HG03060 (cell line): Measurements from ENCODE around the gene UNC13B.
"Not testable (repeated sequence)": the region's sequence is repeated elsewhere in the genome, so short reads cannot be mapped to it uniquely, and the experiment has no call there.

Source experiments
- ATAC-seq: cut with Tn5 transposase; IDR thresholded peaks from one replicate; pipeline ENCODE4 v1.9.1; 2021; ENCODE audit warnings: low read depth, moderate number of reproducible peaks; ENCODE audit not compliant: unreplicated experiment

Gene UNC13B

DNA sequence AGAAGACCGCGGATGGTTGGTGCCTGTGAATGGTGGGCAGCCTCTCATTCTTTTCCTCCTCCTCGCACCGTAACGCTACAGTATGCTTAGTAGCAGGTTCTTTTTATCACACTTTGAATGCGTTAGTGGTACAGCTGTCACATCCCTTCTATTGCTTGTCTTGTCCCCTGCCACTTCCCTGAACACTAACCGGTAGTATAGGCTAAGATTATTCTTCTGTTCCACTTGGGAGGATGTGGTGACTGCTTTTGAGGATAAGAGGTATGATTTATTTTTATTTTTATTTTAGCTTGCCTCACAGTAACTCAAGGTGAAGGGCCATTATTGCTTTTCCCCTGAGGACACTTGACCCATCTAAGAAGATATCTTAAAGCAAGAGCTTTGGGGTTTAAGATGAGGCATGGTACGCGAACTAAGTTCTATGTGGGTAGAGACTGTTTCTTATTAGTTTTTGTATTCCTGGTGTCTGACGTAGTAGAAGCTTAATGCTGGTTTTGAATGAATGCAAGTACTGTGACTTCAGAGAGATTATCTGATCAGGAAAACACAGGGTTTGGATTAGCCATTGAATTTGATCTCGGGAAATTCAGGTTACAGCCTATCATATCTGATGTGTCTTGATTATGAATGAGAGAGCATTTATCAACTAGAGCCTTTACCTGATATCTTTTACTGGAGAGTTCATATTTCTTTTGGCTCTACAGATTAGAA is 951 bp downstream of the UNC13B start:
- ATAC-seq: no peak

GRCh38 chr9:35163413-35163812 is 1.6 kb downstream of the UNC13B start:
- ATAC-seq: no peak

- ATAC-seq: no peak
Observed at GRCh38 chr9:35164711-35165110, 2.9 kb downstream of the UNC13B start.

DNA sequence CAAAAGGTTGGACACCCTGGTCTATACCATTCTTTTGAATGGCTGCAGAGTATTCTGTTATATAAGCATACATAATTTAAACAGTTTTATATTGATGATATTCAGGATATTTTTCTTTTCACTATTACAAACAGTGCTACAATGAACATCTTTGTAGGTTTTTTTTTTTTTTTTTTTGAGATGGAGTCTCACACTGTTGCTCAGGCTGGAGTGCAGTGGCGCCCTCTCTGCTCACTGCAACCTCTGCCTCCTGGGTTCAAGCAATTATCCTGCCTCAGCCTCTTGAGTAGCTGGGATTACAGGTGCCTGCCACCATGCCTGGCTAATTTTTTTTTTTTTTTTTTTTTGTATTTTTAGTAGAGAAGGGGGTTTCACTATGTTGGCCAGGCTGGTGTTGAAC is 5.6 kb downstream of the UNC13B start:
- not testable (repeated sequence) for ATAC-seq

- no peak for ATAC-seq
Observed at GRCh38 chr9:35168963-35169362, 7.2 kb downstream of the UNC13B start.

GRCh38 chr9:35172878-35173277 is 11.1 kb downstream of the UNC13B start:
- ATAC-seq: no peak

GRCh38 chr9:35177520-35177919 is 15.7 kb downstream of the UNC13B start:
- ATAC-seq: no peak

GRCh38 chr9:35179347-35180280 is 17.8 kb downstream of the UNC13B start:
- ATAC-seq: no peak

GRCh38 chr9:35180801-35181200 is 19.0 kb downstream of the UNC13B start:
- ATAC-seq: no peak

- not testable (repeated sequence) for ATAC-seq
Observed at GRCh38 chr9:35182401-35182800, 20.6 kb downstream of the UNC13B start.

DNA sequence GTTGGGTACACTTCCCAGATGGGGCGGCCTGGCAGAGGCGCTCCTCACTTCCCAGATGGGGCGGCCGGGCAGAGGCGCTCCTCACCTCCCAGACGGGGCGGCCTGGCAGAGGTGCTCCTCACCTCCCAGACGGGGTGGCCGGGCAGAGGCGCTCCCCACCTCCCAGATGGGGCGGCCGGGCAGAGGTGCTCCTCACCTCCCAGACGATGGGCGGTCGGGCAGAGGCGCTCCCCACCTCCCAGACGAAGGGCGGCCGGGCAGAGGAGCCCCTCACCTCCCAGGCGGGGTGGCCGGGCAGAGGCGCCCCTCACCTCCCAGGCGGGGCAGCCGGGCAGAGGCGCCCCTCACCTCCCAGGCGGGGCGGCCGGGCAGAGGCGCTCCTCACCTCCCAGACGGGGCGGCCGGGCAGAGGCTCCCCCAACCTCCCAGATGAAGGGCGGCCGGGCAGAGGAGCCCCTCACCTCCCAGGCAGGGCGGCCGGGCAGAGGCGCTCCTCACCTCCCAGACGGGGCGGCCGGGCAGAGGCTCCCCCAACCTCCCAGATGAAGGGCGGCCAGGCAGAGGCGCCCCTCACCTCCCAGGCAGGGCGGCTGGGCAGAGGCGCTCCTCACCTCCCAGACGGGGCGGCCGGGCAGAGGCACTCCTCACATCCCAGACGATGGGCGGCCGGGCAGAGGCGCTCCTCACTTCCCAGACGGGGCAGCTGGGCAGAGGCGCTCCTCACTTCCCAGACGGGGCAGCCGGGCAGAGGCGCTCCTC is 21.4 kb downstream of the UNC13B start:
- ATAC-seq: not testable (repeated sequence)

- not testable (repeated sequence) for ATAC-seq
Observed at GRCh38 chr9:35183755-35184480, 22.1 kb downstream of the UNC13B start.

GRCh38 chr9:35186524-35186923 is 24.7 kb downstream of the UNC13B start:
- no peak for ATAC-seq

GRCh38 chr9:35190203-35190602 is 28.4 kb downstream of the UNC13B start:
- ATAC-seq: no peak

- ATAC-seq: no peak
Observed at GRCh38 chr9:35191105-35191504, 29.3 kb downstream of the UNC13B start.

DNA sequence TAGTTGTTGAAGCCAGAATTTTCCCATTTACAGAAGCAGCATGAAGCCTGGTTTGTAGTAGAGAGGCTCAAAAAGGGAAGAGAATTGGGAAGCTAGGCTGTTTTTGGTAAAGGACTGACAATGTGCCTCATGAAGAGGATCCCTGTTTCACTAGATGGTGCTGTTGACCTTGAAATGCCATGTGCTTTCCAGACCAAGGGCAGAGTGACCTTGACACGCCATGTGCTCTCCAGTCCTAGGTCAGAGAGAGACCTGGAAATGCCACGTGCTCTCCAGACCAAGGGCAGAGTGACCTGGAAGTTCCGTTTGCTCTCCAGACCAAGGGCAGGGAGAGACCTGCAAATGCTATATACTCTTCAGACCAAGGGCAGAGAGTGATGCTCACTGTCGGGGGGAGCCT is 32.0 kb downstream of the UNC13B start:
- ATAC-seq: no peak

DNA sequence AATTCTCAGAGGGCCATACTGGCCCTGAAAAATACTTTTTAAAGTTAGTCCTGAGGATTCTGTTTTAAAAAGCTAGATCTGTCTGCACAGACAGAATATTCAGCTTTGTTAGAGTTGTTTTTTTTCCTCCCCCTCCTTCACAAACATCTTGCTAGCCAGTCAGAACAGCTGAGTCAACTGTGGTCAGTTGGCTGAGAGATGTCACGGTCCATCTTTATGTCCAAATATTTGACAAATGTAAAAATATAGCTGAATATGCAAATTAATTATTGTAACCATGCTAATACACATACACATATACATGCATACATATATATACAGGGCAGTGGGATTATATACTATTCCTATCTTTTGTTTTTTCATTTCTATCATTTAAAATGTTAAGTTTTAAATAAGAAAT is 33.9 kb downstream of the UNC13B start:
- ATAC-seq: no peak

DNA sequence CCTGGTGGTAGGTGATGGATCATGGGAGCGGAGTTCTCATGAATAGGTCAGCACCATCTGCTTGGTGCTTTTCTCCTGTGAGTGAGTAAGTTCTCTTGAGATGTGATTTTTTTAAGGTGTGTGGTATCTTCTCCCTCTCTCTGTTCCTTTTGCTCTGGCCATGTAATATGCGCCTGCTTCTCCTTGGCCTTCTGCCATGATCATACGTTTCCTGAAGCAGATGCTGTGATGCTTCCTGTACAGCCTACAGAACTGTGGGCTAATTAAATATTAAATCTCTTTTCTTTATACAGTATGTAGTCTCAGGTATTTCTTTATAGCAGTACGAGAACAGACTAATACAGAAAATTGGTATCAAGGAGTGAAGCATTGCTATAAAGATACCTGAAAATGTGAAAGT is 36.4 kb downstream of the UNC13B start:
- ATAC-seq: no peak

- no peak for ATAC-seq
Observed at GRCh38 chr9:35203528-35203927, 41.7 kb downstream of the UNC13B start.

DNA sequence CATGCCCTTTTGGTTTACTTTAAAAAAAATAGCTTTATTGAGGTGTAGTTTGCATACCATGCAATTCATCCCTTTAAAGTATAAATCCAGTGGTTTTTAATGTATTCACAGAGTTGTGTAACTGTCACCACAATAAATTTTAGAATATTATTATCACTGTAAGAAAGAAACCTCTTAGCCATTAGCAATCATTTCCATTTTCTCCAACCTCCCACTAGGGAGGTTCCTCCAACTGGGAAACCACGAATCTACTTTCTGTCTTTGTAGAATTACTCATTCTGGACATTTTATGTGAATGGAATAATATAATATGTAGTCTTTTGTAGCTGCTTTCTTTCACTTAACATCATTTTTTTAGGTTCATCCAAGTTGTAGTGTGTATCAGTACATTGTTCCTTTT is 43.5 kb downstream of the UNC13B start:
- ATAC-seq: no peak
